DND-41 (cell line): Measurements from ENCODE around the gene LY9.

Experiments used
- CTCF ChIP-seq: IDR thresholded peaks from 2 replicates; pipeline ENCODE4 v1.5.1; 2012; ENCODE audit warnings: borderline replicate concordance, low read length, moderate library complexity, mild to moderate bottlenecking; ENCODE audit not compliant: poor library complexity, severe bottlenecking; ENCODE audit errors: extremely low read depth
- EZH2 ChIP-seq: IDR thresholded peaks from 3 replicates; pipeline ENCODE4 v1.6.1; 2012; ENCODE audit warnings: borderline replicate concordance, low read depth, mild to moderate bottlenecking, moderate library complexity, low read length, inconsistent platforms; ENCODE audit not compliant: severe bottlenecking

- TF ChIP-seq CTCF (no peak), EZH2 (no peak)
Measured at GRCh38 chr1:160799641-160800040, 3.7 kb downstream of the LY9 start.
